ENCODE data around the gene MKS1.

- TF ChIP-seq POLR2AphosphoS5 (IDR thresholded peaks at IDR 0.05) (no peak), CTCF (IDR thresholded peaks at IDR 0.05) (no peak)
These were observed 31.4 kb downstream of the MKS1 start for GRCh38 chr17:58187675-58188074.

All from breast epithelium (tissue), 3 donors.